ENCODE data around the gene PGLYRP2. TPM values are rescaled to one million over a fixed set of nuclear protein-coding genes. Genes with fewer than 3 reads are reported as not detected.

The PGLYRP2 gene
- total RNA-seq, 1 experiment from 2014 or later = not detected

DNA sequence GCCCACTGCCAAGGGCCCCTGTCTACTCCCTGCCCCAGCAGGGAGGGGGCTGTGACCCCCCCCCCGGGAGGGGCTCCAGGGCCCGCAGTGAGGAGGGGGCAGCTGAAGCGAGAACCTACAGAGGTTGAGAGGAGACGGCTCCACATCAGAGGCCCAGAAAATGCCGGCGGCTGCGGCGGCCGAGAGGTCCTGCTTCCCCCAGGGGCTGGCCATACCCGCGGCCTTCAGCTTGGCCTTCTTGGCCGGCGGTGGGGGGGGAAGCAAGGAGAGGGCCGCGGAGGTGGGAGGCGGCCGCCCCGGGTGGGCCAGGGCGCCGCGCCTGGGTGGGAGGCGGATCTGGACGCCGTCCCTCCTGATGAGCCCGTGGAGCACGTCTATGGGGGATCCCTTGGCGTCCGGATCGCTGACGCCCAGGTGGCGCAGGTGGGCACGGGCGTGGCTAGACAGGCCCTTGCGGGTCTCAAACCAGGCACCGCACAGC, 51.3 kb downstream of the PGLYRP2 start:
- H3K4me2 ChIP-seq (ENCODE audit: low read length) = no peak overlapping the region
- BruUV-seq (replicated peaks) = no TSS peak
- H4K20me1 ChIP-seq (ENCODE audit: insufficient read depth) = no peaks in the 10 kb centered on the region
- H3K4me3 ChIP-seq (replicated peaks in 1 of 2; ENCODE audit: low read depth in 1 of 2, low read length in 2 of 2) = no peak overlapping the region
- ChIA-PET POLR2A (no interaction called here), CTCF (no interaction called here), RAD21 (ENCODE audit: low non-redundant PET in 1 of 2, low total read pairs in 2 of 2, uncharacterized antibody in 2 of 2, unreplicated experiment in 2 of 2) (no interaction called here)
- peaks cover 19 to 48% of the 10 kb centered on the region in 2 experiments; a peak in 3 of 4 replicates for H3K36me3 ChIP-seq (ENCODE audit: control insufficient read depth in 1 of 2, insufficient read depth in 2 of 2, low read length in 2 of 2)
- intact Hi-C loops (cut with micrococcal nuclease) = no loop called here
- TF ChIP-seq, protein P1, sequence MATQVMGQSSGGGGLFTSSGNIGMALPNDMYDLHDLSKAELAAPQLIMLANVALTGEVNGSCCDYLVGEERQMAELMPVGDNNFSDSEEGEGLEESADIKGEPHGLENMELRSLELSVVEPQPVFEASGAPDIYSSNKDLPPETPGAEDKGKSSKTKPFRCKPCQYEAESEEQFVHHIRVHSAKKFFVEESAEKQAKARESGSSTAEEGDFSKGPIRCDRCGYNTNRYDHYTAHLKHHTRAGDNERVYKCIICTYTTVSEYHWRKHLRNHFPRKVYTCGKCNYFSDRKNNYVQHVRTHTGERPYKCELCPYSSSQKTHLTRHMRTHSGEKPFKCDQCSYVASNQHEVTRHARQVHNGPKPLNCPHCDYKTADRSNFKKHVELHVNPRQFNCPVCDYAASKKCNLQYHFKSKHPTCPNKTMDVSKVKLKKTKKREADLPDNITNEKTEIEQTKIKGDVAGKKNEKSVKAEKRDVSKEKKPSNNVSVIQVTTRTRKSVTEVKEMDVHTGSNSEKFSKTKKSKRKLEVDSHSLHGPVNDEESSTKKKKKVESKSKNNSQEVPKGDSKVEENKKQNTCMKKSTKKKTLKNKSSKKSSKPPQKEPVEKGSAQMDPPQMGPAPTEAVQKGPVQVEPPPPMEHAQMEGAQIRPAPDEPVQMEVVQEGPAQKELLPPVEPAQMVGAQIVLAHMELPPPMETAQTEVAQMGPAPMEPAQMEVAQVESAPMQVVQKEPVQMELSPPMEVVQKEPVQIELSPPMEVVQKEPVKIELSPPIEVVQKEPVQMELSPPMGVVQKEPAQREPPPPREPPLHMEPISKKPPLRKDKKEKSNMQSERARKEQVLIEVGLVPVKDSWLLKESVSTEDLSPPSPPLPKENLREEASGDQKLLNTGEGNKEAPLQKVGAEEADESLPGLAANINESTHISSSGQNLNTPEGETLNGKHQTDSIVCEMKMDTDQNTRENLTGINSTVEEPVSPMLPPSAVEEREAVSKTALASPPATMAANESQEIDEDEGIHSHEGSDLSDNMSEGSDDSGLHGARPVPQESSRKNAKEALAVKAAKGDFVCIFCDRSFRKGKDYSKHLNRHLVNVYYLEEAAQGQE (IDR thresholded peaks at IDR 0.05; ENCODE audit: low read depth) = no peak
- TF ChIP-seq ELF1 (IDR thresholded peaks at IDR 0.05; ENCODE audit: borderline replicate concordance, low read depth) (no peak), ZNF274 (IDR thresholded peaks at IDR 0.05; ENCODE audit: low read depth, low read length) (no peak), ZFX (IDR thresholded peaks at IDR 0.05) (no peak), TCF7L2 (IDR thresholded peaks at IDR 0.05; ENCODE audit: borderline replicate concordance, extremely low read depth, insufficient read depth, insufficient read length) (no peak), SP1 (IDR thresholded peaks at IDR 0.05; ENCODE audit: low read depth) (no peak), CBX3 (IDR thresholded peaks at IDR 0.05; ENCODE audit: low read depth) (no peak), POLR2A (IDR thresholded peaks at IDR 0.05; ENCODE audit: borderline replicate concordance, extremely low read depth, insufficient read depth, insufficient read length) (no peak), EZH2 (IDR thresholded peaks at IDR 0.05) (no peak), SRF (IDR thresholded peaks at IDR 0.05; ENCODE audit: low read depth) (no peak), EZH2phosphoT487 (IDR thresholded peaks at IDR 0.05; ENCODE audit: borderline replicate concordance) (no peak), POLR2AphosphoS5 (IDR thresholded peaks at IDR 0.05; ENCODE audit: low read depth, low read length) (no peak), EGR1 (IDR thresholded peaks at IDR 0.05; ENCODE audit: low read depth) (no peak)
- TF ChIP-seq, protein P2, sequence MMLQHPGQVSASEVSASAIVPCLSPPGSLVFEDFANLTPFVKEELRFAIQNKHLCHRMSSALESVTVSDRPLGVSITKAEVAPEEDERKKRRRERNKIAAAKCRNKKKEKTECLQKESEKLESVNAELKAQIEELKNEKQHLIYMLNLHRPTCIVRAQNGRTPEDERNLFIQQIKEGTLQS (IDR thresholded peaks at IDR 0.05) = no peak
- DNase-seq (ENCODE audit: low read depth, low spot score) (no peak), ATAC-seq (no peak)
- no peak overlapping the region for H3K27ac ChIP-seq (ENCODE audit: low read depth, low read length)
- H3K9ac ChIP-seq (ENCODE audit: low read length) = no peak overlapping the region
- peaks cover 12 to 17% of the 10 kb centered on the region in 2 experiments; a peak in 3 of 4 replicates for H3K4me1 ChIP-seq (ENCODE audit: control insufficient read depth in 1 of 2, insufficient read depth in 2 of 2, low read length in 2 of 2)
- H3K9me3 ChIP-seq (ENCODE audit: control insufficient read depth in 1 of 2, insufficient read depth in 1 of 2, low read depth in 1 of 2, low read length in 2 of 2) = no peaks in the 10 kb centered on the region
- H3K27me3 ChIP-seq (ENCODE audit: insufficient read depth, low read length) = no peaks in the 10 kb centered on the region
- H3K9me2 ChIP-seq (ENCODE audit: insufficient read depth) = no peaks in the 10 kb centered on the region
- H2AFZ ChIP-seq (ENCODE audit: low read depth, low read length, poor library complexity, severe bottlenecking) = no peak overlapping the region
- H3K79me2 ChIP-seq (ENCODE audit: insufficient read depth, low read length) = peaks cover 54% of the 10 kb centered on the region
